H1 (cell line): ENCODE measurements around the gene RPS21. TPM values are rescaled to one million over a fixed set of nuclear protein-coding genes. Genes with fewer than 3 reads are reported as not detected.

ENCODE experiments used
- CTBP2 ChIP-seq: IDR thresholded peaks from 2 replicates; pipeline ENCODE4 v1.7.0; 2011; ENCODE audit warnings: borderline replicate concordance, mild to moderate bottlenecking, moderate library complexity, mixed read lengths, low read length; ENCODE audit not compliant: insufficient read depth, insufficient read length
- RXRA ChIP-seq: IDR thresholded peaks from 2 replicates; pipeline ENCODE4 v1.6.1; 2011; ENCODE audit warnings: low read depth, mild to moderate bottlenecking, low read length, moderate library complexity; ENCODE audit not compliant: insufficient read depth
- polyA plus RNA-seq, 7 experiments: library from polyadenylated mRNA; depleted of rRNA in 3 of 7; stranded (reverse) in 5 of 7; unstranded in 2 of 7; fragments of >200 nt in 5 of 7; fragments of 200-250 nt in 2 of 7; gene quantifications; 1 replicate in 5 of 7; 2 replicates in 1 of 7; 4 replicates in 1 of 7; pipeline versions ENCODE4 v1.2.1 to v1.2.3, GENCODE V29; 2011 to 2013; ENCODE audit warnings: missing spikeins in 2 of 7, mixed read lengths in 2 of 7
- total RNA-seq: library from RNA; stranded (reverse); fragmentation: NEBNext Ultra II Directional; extraction: Animal tissue kit (Norgen Biotek cat#: 25700); gene quantifications from 2 replicates; pipeline ENCODE4 v1.2.1, GENCODE V29; 2021

The RPS21 gene
- total and polyA plus RNA-seq, 2 of the 8 experiments (the other 6 are each of a cell fraction or from before 2014, with no cell fraction given) = 1,787 to 7,219 TPM

- TF ChIP-seq CTBP2 = no peak
- TF ChIP-seq RXRA = no peak
These were observed 41.7 kb downstream of the RPS21 start (continued) for GRCh38 chr20:62428396-62429295.
